ENCODE results near the gene SERPINI1. TPM values are rescaled to one million over a fixed set of nuclear protein-coding genes. Genes with fewer than 3 reads are reported as not detected.

The SERPINI1 gene
- total and polyA plus RNA-seq, 9 of the 15 experiments (the other 6 are each of a cell fraction or from before 2014, with no cell fraction given), result 1.6 to 9.9 (median 3.5) TPM

GRCh38 chr3:167728176-167728575, 7.3 kb upstream of the SERPINI1 start (continued):
- TF ChIP-seq FOSL1 (tag; conservative IDR thresholded peaks at IDR 0.05) (0 out of 2 replicates have a peak, but pooled peaks have one; percentile 17), MED1 (CRISPR knock-in tag; IDR thresholded peaks at IDR 0.05; ENCODE audit: borderline replicate concordance) (no peak), ZBTB33 (CRISPR knock-in tag; IDR thresholded peaks at IDR 0.05) (no peak), PTRF (tag; IDR thresholded peaks at IDR 0.05) (no peak), HDAC6 (IDR thresholded peaks at IDR 0.05; ENCODE audit: low read depth, low read length) (no peak), ZNF511 (CRISPR knock-in tag; IDR thresholded peaks at IDR 0.05) (no peak), ZNF395 (CRISPR knock-in tag; IDR thresholded peaks at IDR 0.05) (no peak), CAMTA2 (CRISPR knock-in tag; conservative IDR thresholded peaks at IDR 0.05) (no peak), STAT6 (CRISPR knock-in tag; IDR thresholded peaks at IDR 0.05) (no peak), TRIM24 (IDR thresholded peaks at IDR 0.05) (no peak)

All from K562 (cell line).